ENCODE measurements around the gene IP6K3.
A peak's percentile ranks its signal among the peaks of the same experiment; 100 is the strongest.

IP6K3 gene

GRCh38 chr6:33720998-33721397 lies 25.7 kb downstream of the IP6K3 start:
- no peak for DNase-seq

GRCh38 chr6:33719326-33719987 lies 27.2 kb downstream of the IP6K3 start:
- no peak for DNase-seq

GRCh38 chr6:33718713-33719112 lies 28.0 kb downstream of the IP6K3 start:
- DNase-seq, result no peak

GRCh38 chr6:33717934-33718455 lies 28.7 kb downstream of the IP6K3 start:
- DNase-seq, result no peak

GRCh38 chr6:33716890-33717632 lies 29.6 kb downstream of the IP6K3 start:
- DNase-seq, result no peak

- peak; percentile 72 for DNase-seq
These were observed 30.3 kb downstream of the IP6K3 start for GRCh38 chr6:33716379-33716778.

- DNase-seq, result no peak
These were observed 32.2 kb downstream of the IP6K3 start for GRCh38 chr6:33714385-33715040.

- DNase-seq, result no peak
These were observed 32.9 kb downstream of the IP6K3 start for GRCh38 chr6:33713786-33714185.

GRCh38 chr6:33712914-33713313 lies 33.8 kb downstream of the IP6K3 start:
- DNase-seq, result no peak

GRCh38 chr6:33711140-33712129 lies 35.3 kb downstream of the IP6K3 start, which contains the start of gene UQCC2:
Gene UQCC2 (minus strand): TSS chr6:33711700. CDS start chr6:33711686, 14 bp downstream.
- DNase-seq, result peak; percentile 98

GRCh38 chr6:33710296-33711121 lies 36.2 kb downstream of the IP6K3 start:
- peak; percentile 22 for DNase-seq

- DNase-seq, result no peak
These were observed 37.0 kb downstream of the IP6K3 start for GRCh38 chr6:33709605-33710295.

- DNase-seq, result no peak
These were observed 38.0 kb downstream of the IP6K3 start for GRCh38 chr6:33708516-33709204.

- no peak for DNase-seq
These were observed 38.9 kb downstream of the IP6K3 start for GRCh38 chr6:33707771-33708170.

- peak; percentile 7 for DNase-seq
These were observed 40.6 kb downstream of the IP6K3 start for GRCh38 chr6:33705955-33706725.

GRCh38 chr6:33705268-33705885 lies 41.3 kb downstream of the IP6K3 start:
- no peak for DNase-seq

- no peak for DNase-seq
These were observed 42.3 kb downstream of the IP6K3 start for GRCh38 chr6:33704215-33705066.

Data from NCI-H345 (cell line).